Activated CD8-positive, alpha-beta T cell treated with anti-CD3 and anti-CD28 coated beads, Interleukin-2, amount 10 ng/mL, durations not matched to agents 7 days and 5 days (primary cell): ENCODE measurements around the gene MINDY2. TPM values are rescaled to one million over a fixed set of nuclear protein-coding genes. Genes with fewer than 3 reads are reported as not detected.

ENCODE experiments used
- ATAC-seq: fragments of 150-1000 bp; cut with Tn5 transposase; one replicate; pipeline ENCODE4 v1.10.0; 2021; ENCODE audit warnings: moderate library complexity
- CTCF ChIA-PET: fragments of 350-600 bp; sonication (Branson Sonifier 250); formaldehyde crosslinking; loops from one replicate; lab custom pipeline; 2021; ENCODE audit warnings: antibody characterized with exemption; lab: Charles Lee
- POLR2A ChIA-PET: fragments of 350-600 bp; sonication (Branson Sonifier 250); formaldehyde crosslinking; loops from one replicate; lab custom pipeline; 2021; ENCODE audit warnings: antibody characterized with exemption; lab: Charles Lee
- DNase-seq: peaks from one replicate; pipeline ENCODE4 v3.0.0-alpha.2; 2020
- H3K27ac Mint-ChIP-seq: one replicate; pipeline ENCODE4 v1.8.0; 2021; ENCODE audit warnings: mild to moderate bottlenecking, mixed read lengths
- H3K27me3 Mint-ChIP-seq: one replicate; pipeline ENCODE4 v1.8.0; 2021; ENCODE audit warnings: low read depth, mixed read lengths
- H3K36me3 Mint-ChIP-seq: one replicate; pipeline ENCODE4 v1.8.0; 2021; ENCODE audit warnings: low read depth, mixed read lengths
- H3K4me1 Mint-ChIP-seq: one replicate; pipeline ENCODE4 v1.8.0; 2021; ENCODE audit warnings: low read depth, mixed read lengths
- H3K4me3 Mint-ChIP-seq: one replicate; pipeline ENCODE4 v1.8.0; 2021; ENCODE audit warnings: mild to moderate bottlenecking, mixed read lengths
- H3K9me3 Mint-ChIP-seq: one replicate; pipeline ENCODE4 v1.8.0; 2022; ENCODE audit warnings: mixed read lengths; ENCODE audit not compliant: insufficient read depth
- total RNA-seq, 2 experiments: library from RNA; stranded (reverse); gene quantifications; one replicate each; pipeline ENCODE4 v1.2.3, GENCODE V29; 2021

MINDY2 gene
- total RNA-seq, 2 experiments from 2014 or later, result 14.9 TPM

DNA sequence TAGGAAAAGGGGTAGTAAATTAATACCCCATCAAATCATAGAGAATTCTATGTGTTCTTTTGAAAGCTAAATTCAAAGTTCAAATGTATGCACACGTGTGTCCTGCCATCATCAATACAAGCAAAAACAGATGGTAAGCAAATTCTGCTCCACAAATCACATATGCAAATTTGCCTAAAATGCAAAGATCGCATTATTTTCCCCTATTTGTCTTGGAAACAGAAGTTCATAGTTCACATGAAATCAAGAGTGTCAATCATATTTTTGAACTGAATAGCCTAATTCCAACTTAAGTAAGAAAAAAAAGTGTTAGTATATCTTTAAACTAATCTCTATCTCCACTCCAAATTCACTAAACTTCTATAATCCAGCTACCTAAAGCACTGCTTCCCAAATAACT, 30.1 kb upstream of the MINDY2 start:
- H3K27me3 Mint-ChIP-seq, result no peaks in the 10 kb centered on the region
- no peaks in the 10 kb centered on the region for H3K9me3 Mint-ChIP-seq
- H3K36me3 Mint-ChIP-seq, result peaks cover 22% of the 10 kb centered on the region
- H3K27ac Mint-ChIP-seq, result no peak overlapping the region
- ATAC-seq (no peak), DNase-seq (no peak)
- ChIA-PET CTCF (no interaction called here), POLR2A (no interaction called here)
- peaks cover 53% of the 10 kb centered on the region for H3K4me1 Mint-ChIP-seq
- no peak overlapping the region for H3K4me3 Mint-ChIP-seq

DNA sequence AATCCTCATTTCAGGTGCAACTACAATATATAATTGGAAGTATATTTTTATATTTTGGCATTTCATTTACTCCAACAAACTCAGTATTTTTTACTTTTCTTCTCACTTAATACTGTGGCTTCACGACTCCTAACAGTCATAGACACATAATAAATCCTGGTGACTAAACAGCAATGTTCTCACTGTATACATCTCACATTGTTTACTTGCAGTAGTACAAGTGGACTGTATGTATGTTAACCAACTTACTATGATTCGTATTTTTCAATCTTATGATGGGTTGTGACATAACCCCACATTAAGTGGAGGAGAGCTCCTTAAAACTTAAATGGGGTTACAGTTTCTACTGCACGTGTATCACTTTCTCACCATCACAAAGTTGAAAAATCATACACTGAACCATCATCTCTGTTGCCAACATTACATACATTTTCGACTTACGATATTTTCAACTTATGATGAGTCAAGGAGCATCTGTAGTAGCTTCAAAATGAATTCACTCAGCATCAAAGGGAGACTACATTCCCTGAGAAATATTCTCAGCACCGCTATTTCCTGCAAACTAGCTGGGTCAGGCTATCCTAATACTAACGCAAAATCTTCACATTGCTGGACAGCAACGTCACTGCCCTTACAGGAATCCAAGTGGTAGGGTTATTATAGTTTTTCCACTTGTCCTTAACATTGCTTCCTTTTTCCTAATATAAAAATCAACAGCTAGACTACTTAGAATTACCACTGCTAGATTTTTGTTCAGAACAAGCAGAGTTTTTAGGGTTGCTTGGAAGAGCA, 28.9 kb upstream of the MINDY2 start:
- DNase-seq (no peak), ATAC-seq (no peak)
- no peak overlapping the region for H3K4me3 Mint-ChIP-seq
- no peaks in the 10 kb centered on the region for H3K27me3 Mint-ChIP-seq
- ChIA-PET CTCF (interaction anchor here (0.9 to 1.2 kb wide), 2 partner anchors 22 to 28 kb away, joined by 3 to 4 read pairs; partner anchors contain the start of gene MINDY2), POLR2A (interaction anchor here (0.6 kb wide), 1 partner anchor 52 kb away, joined by 3 read pairs; no protein-coding TSS in a partner anchor)
- H3K36me3 Mint-ChIP-seq, result peaks cover 21% of the 10 kb centered on the region
- H3K9me3 Mint-ChIP-seq, result no peaks in the 10 kb centered on the region
- H3K27ac Mint-ChIP-seq, result no peak overlapping the region
- H3K4me1 Mint-ChIP-seq, result peaks cover 56% of the 10 kb centered on the region

DNA sequence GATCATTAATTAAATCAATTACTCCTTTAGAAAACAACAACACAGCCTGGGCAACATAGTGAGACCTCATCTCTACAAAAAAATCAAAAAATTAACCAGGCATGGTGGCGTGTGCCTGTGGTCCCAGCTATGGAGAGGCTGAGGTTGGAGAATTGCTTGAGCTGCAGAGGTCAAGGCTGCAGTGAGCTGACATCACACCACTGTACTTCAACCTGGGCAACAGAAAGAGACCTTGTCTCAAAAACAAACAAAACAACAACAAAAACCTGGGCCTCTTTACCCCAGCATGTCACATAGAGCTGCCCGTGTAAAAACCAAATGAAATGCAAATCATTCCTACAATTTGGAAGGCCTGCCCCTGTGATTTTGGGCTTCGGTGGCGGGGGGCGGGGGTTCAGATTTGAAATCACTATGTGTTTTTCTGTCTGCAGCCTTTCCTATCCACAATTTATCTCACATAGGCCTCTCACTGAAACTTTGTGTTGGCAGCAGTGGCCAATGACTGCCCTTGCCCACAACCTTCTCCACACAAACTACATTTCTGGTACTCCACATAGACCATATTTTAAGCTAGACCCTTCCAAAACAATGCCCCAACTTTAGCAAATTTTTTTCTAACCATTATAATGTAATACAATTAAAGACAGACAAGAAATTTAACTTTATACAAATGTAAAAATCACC, 28.1 kb upstream of the MINDY2 start:
- ChIA-PET CTCF (interaction anchor here (0.9 to 1.2 kb wide), 2 partner anchors 23 to 28 kb away, joined by 3 to 4 read pairs; partner anchors contain the start of gene MINDY2), POLR2A (no interaction called here)
- Mint-ChIP-seq H3K4me1 (peaks cover 56% of the 10 kb centered on the region), H3K9me3 (no peaks in the 10 kb centered on the region), H3K36me3 (peaks cover 24% of the 10 kb centered on the region), H3K27ac (no peak overlapping the region), H3K4me3 (no peak overlapping the region), H3K27me3 (no peaks in the 10 kb centered on the region)
- no peak for DNase-seq
- ATAC-seq, result no peak

DNA sequence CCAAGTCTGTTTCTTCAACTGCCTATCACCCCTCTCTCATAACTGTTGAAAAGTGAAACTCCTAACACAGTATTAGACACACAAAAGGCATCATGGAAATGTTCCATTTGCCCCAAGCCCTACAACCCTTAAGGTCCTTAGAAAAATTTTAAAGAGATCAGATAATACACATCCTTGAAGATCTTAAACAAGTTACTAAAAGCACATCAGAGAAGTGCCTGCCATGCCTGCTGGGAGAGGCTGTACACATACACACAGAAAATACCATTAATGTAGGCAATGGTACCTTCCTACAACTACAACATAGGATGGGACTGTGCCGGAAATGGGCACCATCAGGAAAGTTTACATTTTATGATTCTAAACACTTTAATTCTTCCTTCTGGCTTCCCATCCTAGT, 24.9 kb upstream of the MINDY2 start:
- CTCF ChIA-PET, result interaction anchor here (1.5 to 1.9 kb wide), 3 partner anchors 7 to 518 kb away, joined by 3 to 10 read pairs (median 6); no protein-coding TSS in a partner anchor

DNA sequence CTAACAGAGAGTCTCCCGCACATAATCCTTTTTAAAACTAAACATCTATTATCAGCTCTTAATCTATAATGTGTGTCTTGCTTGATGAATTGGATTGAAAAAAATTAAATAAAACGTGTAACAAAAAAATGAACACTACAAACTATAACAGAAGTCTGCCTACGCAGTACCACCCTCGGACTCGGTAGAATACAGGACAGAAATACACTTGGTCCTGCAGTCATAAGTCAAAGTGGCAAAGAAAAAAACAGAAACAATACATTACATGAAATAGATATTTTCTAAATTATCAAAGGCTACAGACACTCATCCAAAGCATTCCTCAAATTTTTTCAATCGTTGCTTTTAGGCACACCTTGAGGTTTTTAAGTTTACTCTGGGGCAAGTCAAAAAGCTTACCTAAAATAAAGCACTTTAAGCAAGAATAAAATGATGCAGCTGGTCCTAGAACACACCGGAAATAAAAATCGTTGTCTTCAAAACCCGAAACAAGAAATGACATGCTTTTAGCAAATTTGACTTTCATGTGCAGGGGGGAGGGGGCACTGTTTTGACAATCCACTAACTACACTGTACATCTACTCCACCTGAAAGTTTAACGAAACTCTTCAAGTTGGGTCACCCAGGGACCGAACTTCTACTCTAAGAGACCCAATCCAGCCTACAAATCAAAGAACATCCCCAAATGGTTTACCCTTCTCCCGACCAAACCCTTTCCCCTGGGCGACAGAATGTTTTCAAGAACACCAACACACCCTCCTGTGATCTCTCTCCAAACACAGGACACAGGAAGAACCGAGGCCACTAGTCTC, 22.9 kb upstream of the MINDY2 start:
- Mint-ChIP-seq H3K4me1 (peaks cover 46% of the 10 kb centered on the region), H3K27ac (peak overlapping the region; percentile 96), H3K36me3 (peaks cover 25% of the 10 kb centered on the region), H3K27me3 (no peaks in the 10 kb centered on the region), H3K4me3 (peak overlapping the region; percentile 100), H3K9me3 (no peaks in the 10 kb centered on the region)
- ChIA-PET POLR2A (interaction anchor here (1.0 to 2.1 kb wide), 3 partner anchors 22 to 231 kb away, joined by 3 to 10 read pairs (median 3); partner anchors contain the start of gene MINDY2), CTCF (interaction anchor here (1.5 to 1.9 kb wide), 3 partner anchors 23 to 231 kb away, joined by 3 to 8 read pairs (median 6); partner anchors contain the start of gene MINDY2)
- DNase-seq (peak; percentile 62), ATAC-seq (no peak)

More for the DNA sequence above, 24.9 kb upstream of the MINDY2 start:
- Mint-ChIP-seq H3K36me3 (peaks cover 29% of the 10 kb centered on the region), H3K9me3 (no peaks in the 10 kb centered on the region), H3K4me3 (no peak overlapping the region), H3K27me3 (no peaks in the 10 kb centered on the region), H3K27ac (no peak overlapping the region), H3K4me1 (peaks cover 57% of the 10 kb centered on the region)
- POLR2A ChIA-PET, result no interaction called here
- DNase-seq, result no peak
- no peak for ATAC-seq

DNA sequence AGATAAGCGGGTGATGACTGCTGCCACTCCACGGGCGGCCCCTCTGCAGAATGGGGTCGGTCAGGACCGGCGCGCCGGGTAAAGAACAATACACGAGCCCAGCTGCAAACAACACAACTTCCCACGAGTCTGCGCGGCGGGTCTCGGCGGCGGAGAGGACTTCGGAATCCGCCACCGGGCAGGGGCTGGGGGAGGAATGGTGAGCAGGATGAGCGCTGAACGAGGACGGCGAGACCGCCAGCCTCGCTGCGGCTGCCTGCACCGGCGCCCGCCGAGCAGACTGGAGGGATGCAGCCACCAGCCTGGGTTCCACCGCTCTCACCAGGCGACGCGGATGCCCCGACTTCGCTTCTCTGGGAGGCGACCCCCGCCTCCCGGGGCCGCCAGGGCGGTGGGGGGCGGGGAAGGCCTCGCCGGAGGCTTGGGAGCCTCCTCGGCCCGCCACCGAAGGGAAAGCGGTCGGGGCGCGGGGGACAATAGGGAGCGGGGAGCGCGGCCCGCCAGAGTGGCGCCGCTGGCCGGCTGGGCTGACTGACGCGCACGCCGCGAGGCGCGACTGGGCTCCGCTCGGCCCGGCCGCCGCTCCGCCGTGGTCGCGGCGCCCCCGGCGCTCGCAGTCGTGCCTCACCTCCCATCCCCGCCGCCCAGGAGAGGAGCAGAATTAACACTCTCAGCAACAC, 22.1 kb upstream of the MINDY2 start:
- H3K27ac Mint-ChIP-seq, result peak overlapping the region; percentile 96
- DNase-seq, result peak; percentile 62
- ChIA-PET POLR2A (interaction anchor here (0.5 to 2.1 kb wide), 10 partner anchors 10 to 970 kb away, joined by 3 to 28 read pairs (median 3); partner anchors contain the start of gene MINDY2), CTCF (interaction anchor here (1.2 to 2.5 kb wide), 4 partner anchors 11 to 150 kb away, joined by 3 to 32 read pairs (median 9); partner anchors contain the start of gene MINDY2)
- no peaks in the 10 kb centered on the region for H3K9me3 Mint-ChIP-seq
- H3K27me3 Mint-ChIP-seq, result no peaks in the 10 kb centered on the region
- peak overlapping the region; percentile 100 for H3K4me3 Mint-ChIP-seq
- ATAC-seq, result peak; percentile 39
- H3K4me1 Mint-ChIP-seq, result peaks cover 42% of the 10 kb centered on the region
- peaks cover 25% of the 10 kb centered on the region for H3K36me3 Mint-ChIP-seq

DNA sequence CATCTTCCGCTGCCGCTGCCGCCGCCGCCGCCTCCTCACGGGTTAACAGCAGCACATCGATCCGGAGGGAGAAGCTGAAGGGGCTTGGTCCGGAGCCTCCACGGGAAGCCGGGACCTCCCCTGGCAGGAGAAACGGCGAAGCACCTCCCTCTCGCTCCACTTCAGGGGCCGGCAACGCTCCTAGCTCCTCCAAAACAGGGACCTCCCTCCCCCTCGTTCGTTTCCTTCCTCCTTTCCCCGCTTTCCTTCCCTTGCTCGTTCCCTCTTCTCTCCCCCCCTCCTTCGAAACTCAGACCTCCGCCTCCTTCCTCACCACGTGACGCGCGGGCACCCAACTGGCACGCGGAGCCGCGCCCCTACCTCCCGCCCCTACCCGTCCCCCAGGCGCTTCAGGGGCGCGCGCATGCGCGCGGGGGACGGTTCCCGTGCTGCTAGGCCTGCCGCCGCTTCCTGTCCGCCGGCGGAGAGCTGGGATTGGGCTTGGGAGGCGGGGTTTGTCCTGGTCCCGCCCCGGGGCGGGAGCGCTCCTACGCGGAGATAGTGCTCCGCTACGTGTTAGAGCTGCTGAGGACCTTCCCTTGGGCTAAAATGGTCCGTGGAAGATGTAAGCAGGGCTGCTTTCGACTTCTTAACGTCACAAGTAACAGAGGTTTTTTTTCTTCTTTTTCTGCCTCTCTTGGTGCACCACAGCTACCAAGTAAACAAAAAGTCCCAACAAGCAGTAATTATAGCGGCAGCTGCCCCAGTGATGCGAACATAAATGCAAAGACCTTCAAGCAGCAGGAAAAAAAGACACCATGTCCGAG, 21.4 kb upstream of the MINDY2 start, which contains the start of gene ADAM10:
Gene ADAM10 (minus strand): TSS at position 176 of the 806 bp plus-strand sequence. CDS start 173 bp downstream, at position 3.
- H3K9me3 Mint-ChIP-seq, result no peaks in the 10 kb centered on the region
- peaks cover 34% of the 10 kb centered on the region for H3K4me1 Mint-ChIP-seq
- H3K4me3 Mint-ChIP-seq, result peak within 1 kb of the TSS; percentile 100
- H3K36me3 Mint-ChIP-seq, result peaks cover 22% of the 10 kb centered on the region
- H3K27ac Mint-ChIP-seq, result peak within 1 kb of the TSS; percentile 96
- ATAC-seq (peak; percentile 92), DNase-seq (peak; percentile 99)
- CTCF ChIA-PET, result interaction anchor here (0.7 to 2.5 kb wide), 7 partner anchors 10 to 801 kb away, joined by 3 to 32 read pairs (median 4); partner anchors contain the start of gene MINDY2
- POLR2A ChIA-PET, result interaction anchor here (0.6 to 1.8 kb wide), 9 partner anchors 10 to 971 kb away, joined by 3 to 28 read pairs (median 3); partner anchors contain the start of gene MINDY2
- no peaks in the 10 kb centered on the region for H3K27me3 Mint-ChIP-seq

DNA sequence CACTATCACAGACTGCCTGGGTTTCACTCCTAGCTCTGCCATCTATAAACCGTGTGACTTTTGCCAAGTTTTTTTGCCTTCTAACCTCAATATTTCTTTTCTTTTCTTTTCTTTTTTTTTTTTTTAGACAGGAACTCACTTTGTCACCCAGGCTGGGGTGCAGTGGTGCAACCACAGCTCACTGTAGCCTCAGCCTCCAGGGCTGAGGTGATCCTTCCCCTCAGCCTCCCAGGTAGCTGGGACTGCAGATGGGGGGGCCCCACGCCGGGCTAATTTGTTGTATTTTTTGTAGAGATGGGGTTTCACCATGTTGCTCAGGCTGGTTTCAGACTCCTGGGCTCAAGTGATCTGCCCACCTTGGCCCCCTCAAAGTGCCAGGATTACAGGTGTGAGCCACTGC, 18.4 kb upstream of the MINDY2 start:
- POLR2A ChIA-PET, result interaction anchor here (0.7 kb wide), 1 partner anchor 278 kb away, joined by 3 read pairs; no protein-coding TSS in a partner anchor
- CTCF ChIA-PET, result interaction anchor here (1.4 kb wide), 1 partner anchor 18 kb away, joined by 4 read pairs; no protein-coding TSS in a partner anchor
- Mint-ChIP-seq H3K4me1 (peaks cover 19% of the 10 kb centered on the region), H3K27ac (no peak overlapping the region), H3K27me3 (no peaks in the 10 kb centered on the region), H3K36me3 (peaks cover 10% of the 10 kb centered on the region), H3K4me3 (no peak overlapping the region), H3K9me3 (no peaks in the 10 kb centered on the region)
- ATAC-seq (no peak), DNase-seq (peak; percentile 55)

DNA sequence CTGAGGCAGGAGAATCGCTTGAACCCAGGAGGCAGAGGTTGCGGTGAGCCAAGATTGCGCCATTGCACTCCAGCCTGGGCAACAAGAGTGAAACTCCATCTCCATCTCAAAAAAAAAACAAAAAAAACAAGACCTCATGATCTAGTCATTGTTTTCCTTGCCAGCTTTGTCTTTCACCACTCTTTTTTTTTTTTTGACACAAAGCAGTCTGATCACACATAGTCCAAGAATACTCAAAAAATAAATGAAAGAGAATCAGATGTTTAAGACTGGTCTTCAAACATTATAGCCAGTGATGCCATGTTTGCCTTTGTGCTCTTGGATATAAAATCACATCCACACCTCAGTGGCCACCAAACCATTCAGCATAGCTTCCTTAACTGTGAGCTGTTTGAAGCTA, 15.8 kb upstream of the MINDY2 start:
- no peaks in the 10 kb centered on the region for H3K9me3 Mint-ChIP-seq
- peaks cover 2% of the 10 kb centered on the region for H3K27me3 Mint-ChIP-seq
- peaks cover 10% of the 10 kb centered on the region for H3K4me1 Mint-ChIP-seq
- ATAC-seq (no peak), DNase-seq (peak; percentile 14)
- H3K4me3 Mint-ChIP-seq, result no peak overlapping the region
- no peaks in the 10 kb centered on the region for H3K36me3 Mint-ChIP-seq
- POLR2A ChIA-PET, result no interaction called here
- CTCF ChIA-PET, result interaction anchor here (1.4 kb wide), 1 partner anchor 15 kb away, joined by 7 read pairs; the partner anchor contains the start of gene MINDY2
- H3K27ac Mint-ChIP-seq, result no peak overlapping the region

DNA sequence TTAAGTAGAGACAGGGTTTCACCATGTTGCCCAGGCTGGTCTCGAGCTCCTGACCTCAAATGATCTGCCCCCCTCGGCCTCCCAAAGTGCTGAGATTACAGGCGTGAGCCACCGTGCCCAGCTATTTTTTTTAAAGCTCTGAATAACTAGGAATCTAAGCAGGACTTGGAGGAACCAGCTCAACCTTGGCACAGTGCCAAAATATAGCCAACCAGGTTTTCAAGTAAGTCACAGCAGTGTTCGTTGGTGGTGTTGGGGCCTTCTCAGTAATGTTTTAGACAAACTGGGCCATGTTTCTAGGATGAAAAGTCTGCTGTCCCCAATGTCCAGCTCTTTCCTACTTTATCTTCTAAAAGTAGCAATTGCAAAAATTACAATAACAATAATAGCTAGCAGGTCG, 15.1 kb upstream of the MINDY2 start:
- Mint-ChIP-seq H3K27ac (no peak overlapping the region), H3K4me1 (peaks cover 11% of the 10 kb centered on the region), H3K4me3 (no peak overlapping the region), H3K36me3 (no peaks in the 10 kb centered on the region), H3K27me3 (peaks cover 2% of the 10 kb centered on the region), H3K9me3 (no peaks in the 10 kb centered on the region)
- DNase-seq (peak; percentile 20), ATAC-seq (no peak)
- ChIA-PET POLR2A (no interaction called here), CTCF (interaction anchor here (0.9 to 1.4 kb wide), 2 partner anchors 15 to 17 kb away, joined by 3 to 7 read pairs; partner anchors contain the start of gene MINDY2)
